Stimulated activated CD8-positive, alpha-beta memory T cell treated with anti-CD3 and anti-CD28 coated beads, Interleukin-7, amount 100 ng/mL, for 48 hours (primary cell): Measurements from ENCODE around the gene INO80.
"Not testable (repeated sequence)": the region's sequence is repeated elsewhere in the genome, so short reads cannot be mapped to it uniquely, and the experiment has no call there.

ENCODE experiments used
- DNase-seq, 2 donors: peaks; one replicate each; pipeline ENCODE4 v3.0.0-alpha.2; 2020; ENCODE audit warnings: low read depth in 1 of 2; ENCODE audit errors: extremely low read depth in 1 of 2

The INO80 gene

GRCh38 chr15:41122849-41123248, 6.8 kb upstream of the INO80 start:
- no peak for DNase-seq

DNA sequence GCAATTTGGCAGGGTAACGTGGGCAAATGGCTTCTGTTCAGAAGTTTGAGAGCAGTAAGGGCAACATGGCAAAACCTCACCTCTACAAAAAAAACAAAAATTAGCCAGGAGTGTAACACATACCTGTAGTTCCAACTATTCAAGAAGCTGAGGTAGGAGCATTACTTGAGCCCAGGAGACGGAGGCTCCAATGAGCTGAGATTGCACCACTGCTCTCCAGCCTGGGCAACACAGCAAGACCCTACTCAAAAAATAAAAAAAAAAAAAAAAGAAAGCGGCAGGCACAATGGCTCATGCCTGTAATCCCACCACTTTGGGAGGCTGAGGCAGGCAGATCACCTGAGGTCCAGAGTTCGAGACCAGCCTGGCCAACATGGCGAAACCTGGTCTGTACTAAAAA, 5.9 kb upstream of the INO80 start:
- no peak for DNase-seq

GRCh38 chr15:41116962-41117252, 827 bp upstream of the INO80 start:
- DNase-seq, result no peak

DNA sequence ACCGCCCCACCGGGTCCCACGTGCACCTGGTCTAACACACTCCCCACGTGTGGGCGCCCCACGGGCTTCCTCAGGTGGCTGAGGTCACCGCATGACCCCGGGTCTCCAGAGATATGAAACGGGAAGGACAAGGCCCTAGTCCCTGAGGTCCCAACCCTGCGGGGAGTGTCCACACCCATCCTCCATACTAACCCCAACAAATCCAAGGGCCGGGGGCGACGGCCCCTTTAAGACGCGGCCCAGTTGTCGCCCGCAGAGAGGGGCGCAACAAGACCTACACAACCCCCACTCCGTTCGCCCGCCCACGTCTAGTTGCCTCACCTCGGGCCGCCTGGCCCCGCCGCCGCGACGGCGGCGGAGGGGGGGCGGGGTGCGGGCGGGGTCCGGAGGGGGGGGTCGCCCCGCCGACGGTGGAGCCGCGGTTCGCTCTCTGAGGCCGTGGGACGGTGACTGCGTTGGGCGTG, 396 bp downstream of the INO80 start:
- peak; percentile 49 to 56 for DNase-seq

DNA sequence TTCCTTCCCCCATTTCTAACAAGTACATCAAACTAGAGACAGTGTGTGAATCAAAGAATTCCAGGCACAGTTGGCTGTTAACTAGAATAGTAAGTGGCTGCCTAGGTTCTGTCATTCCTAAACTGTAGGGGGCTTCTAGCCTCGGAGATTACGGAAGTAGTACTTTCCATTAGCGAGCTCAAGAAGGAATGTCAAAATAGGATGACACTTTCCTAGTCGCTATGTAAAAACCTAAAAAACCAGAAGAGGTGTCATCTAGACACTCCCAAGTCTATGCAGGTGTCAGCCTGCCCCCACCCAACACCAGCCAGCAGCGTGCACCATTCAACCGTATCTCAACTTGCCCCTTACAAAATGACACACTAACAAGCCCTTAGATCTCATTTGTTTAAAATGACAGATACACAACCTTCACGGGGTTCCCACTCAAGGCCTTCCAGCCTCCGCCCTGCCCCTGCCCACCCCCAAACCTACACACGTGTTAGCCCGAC, 874 bp downstream of the INO80 start:
- DNase-seq, result no peak

GRCh38 chr15:41106947-41107346, 9.1 kb downstream of the INO80 start:
- no peak for DNase-seq

- no peak for DNase-seq
These were observed 10.4 kb downstream of the INO80 start for GRCh38 chr15:41105348-41106334.

GRCh38 chr15:41104234-41104633, 11.8 kb downstream of the INO80 start:
- no peak for DNase-seq

GRCh38 chr15:41102854-41103253, 13.2 kb downstream of the INO80 start:
- no peak for DNase-seq

GRCh38 chr15:41096178-41096577, 19.9 kb downstream of the INO80 start:
- no peak for DNase-seq

- DNase-seq, result no peak
These were observed 31.1 kb downstream of the INO80 start for GRCh38 chr15:41085029-41085428.

GRCh38 chr15:41080144-41080543, 35.9 kb downstream of the INO80 start:
- DNase-seq, result no peak

- no peak for DNase-seq
These were observed 36.4 kb downstream of the INO80 start for GRCh38 chr15:41079717-41080116.

DNA sequence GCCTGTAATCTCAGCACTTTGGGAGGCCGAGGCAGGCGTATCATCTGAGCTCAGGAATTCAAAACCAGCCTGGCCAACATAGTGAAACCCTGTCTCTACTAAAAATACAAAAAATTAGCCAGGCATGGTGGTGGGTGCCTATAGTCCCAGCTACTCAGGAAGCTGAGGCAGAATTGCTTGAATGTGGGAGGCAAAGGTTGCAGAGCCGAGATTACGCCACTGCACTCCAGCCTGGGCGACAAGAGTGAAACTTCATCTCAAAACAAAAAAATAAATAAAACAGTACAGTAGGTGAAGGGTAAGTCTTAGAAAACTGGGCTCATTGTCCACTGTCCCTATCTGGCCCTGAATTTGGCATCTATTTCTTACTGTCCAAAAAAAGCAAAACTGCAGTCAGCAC, 37.2 kb downstream of the INO80 start:
- DNase-seq, result not testable (repeated sequence)

GRCh38 chr15:41078125-41078524, 38.0 kb downstream of the INO80 start:
- DNase-seq, result no peak

DNA sequence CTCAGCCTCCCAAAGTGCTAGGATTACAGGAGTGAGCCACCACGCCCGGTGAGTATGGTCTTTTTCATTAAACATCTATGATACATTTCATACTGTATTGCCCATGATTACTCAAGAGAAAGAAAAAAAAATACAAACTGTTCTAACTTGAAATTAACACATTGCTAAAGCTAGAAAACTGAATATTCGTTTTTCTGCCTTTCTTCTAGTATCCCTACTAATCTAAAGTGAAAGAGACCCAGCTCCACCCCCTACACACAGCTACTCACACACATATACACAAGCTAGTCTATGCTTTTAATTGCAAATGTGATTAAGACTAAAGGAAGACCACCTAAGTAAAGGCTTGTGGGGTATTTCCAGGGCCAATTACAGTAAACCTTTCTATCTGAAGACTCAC, 43.1 kb downstream of the INO80 start:
- no peak for DNase-seq

- DNase-seq, result no peak
These were observed 44.1 kb downstream of the INO80 start for GRCh38 chr15:41072013-41072412.

DNA sequence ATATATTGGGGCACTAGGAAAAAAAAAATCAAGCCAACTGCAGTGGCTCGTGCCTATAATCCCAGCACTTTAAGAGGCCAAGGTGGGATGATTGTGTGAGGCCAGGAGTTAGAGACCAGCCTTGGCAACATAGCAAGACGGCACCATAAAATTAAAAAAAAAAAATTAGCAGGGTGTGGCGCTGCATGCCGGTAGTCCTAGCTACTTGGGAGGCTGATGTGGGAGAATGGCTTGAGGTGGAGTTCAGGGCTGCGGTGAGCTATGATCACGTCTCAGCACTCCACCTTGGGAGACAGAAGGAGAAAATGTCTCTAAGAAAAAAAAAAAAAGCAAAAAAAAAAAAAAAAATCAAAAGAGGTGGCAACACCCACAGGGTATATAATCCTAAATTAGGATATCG, 49.6 kb downstream of the INO80 start:
- no peak for DNase-seq

DNA sequence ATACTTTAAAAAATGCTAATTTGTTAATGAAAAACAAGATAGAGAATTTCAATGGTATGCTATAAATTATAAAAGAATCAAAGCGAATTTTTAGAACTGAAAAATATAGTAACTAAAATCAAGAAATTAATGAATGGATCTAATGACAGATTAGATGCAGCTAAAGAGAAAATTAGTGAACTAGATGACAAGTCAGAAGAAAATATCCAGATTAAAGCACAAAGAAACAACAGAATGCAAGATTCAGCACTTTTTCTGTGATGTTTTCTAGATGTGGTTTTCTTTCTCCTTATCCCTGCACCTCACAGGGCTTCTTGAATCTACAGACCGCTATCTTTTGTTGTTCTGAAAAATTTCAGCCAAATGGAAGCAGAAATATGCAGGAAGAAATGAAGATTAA, 54.4 kb downstream of the INO80 start:
- no peak for DNase-seq

DNA sequence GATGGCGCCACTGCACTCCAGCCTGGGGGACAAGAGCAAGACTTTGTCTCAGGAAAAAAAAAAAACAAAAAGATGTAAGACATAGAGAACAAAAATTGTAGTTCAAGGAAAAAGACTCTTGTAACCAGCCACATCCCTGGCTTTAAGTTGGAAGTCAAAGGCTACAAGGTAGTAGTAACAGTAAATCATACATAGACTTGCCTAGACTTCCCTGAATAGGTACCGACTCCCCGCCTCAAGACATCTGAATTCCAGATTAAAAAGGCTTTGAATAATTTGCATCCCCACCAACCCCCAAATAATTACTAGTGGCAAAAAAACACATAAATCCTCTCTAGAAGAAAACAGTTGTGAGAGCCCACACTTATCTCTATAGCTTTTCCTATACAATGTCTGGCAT, 55.6 kb downstream of the INO80 start:
- DNase-seq, result no peak

DNA sequence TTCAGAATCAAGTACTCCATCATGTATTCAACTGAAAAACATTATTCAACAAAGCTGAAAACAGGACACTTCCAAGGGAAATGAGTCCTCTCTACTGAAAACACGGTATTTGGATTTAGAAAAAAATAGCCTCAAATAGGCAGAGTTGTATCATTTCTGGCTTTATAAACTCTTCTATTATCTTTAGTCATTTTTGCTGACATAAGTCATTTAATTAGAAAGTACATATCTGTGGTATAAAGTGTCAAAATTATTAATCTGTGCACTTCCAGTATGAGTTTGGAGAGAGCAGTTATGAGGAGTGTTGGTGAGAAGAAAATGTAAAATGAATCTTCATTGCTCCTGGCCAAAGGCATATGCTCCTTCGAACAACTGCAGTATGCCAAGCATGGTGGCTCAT, 59.3 kb downstream of the INO80 start:
- no peak for DNase-seq

DNA sequence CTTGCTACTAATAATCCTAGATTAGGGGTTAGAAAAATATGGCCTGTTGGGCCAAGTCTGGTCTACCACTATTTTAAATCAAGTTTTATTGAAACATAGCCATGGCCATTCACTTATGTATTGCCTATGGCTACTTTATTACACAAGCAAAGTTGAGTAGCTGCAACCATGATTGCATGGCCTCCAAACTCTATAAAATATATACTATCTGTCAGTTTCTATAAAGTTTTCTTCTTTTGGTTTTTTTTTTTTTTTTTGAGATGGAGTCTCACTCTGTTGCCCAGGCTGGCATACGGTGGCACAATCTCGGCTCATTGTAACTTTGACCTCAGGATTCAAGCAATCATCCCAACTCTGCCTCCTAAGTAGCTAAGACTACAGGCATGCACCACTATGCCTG, 60.4 kb downstream of the INO80 start:
- DNase-seq, result no peak

DNA sequence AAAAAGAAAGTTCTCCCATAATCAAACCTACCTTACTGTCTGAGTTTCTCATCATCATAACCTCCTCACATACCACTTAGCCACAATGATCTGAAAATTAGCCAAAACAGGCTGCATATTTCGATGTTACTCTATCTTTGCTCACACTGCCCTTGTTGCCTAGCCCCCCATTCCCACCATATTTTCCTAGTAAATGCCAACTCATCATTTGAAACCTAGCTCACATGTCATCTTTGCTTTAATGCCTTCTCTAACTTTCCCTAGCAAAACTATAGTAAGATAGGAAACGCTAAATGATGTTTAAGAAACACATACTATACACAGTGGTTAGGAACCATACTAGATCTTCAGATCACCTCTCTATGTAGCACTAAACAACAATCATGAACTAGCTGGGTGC, 64.9 kb downstream of the INO80 start:
- no peak for DNase-seq
